ENCODE measurements around the gene OR2G2.

Gene OR2G2, protein sequence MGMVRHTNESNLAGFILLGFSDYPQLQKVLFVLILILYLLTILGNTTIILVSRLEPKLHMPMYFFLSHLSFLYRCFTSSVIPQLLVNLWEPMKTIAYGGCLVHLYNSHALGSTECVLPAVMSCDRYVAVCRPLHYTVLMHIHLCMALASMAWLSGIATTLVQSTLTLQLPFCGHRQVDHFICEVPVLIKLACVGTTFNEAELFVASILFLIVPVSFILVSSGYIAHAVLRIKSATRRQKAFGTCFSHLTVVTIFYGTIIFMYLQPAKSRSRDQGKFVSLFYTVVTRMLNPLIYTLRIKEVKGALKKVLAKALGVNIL

DNA sequence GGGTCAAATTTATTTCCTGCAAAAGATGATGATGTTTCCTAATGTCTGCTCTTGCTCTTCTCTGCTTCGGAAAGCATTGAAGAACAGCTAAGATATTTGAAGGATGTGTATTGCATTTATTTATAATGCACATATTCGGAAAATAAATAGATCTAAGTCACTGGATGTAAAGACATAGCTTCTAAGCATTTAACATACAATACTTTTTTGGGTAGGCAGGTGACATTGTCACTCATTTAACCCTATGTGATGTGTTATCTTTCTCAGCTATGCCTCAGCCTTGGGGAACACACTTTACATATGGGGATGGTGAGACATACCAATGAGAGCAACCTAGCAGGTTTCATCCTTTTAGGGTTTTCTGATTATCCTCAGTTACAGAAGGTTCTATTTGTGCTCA, at the start of gene OR2G2:
Gene OR2G2, plus strand, starts transcription at position 301 of the 400 bp plus-strand sequence. Its CDS starts 0 bp downstream, at position 301.
- no peak for DNase-seq

DNA sequence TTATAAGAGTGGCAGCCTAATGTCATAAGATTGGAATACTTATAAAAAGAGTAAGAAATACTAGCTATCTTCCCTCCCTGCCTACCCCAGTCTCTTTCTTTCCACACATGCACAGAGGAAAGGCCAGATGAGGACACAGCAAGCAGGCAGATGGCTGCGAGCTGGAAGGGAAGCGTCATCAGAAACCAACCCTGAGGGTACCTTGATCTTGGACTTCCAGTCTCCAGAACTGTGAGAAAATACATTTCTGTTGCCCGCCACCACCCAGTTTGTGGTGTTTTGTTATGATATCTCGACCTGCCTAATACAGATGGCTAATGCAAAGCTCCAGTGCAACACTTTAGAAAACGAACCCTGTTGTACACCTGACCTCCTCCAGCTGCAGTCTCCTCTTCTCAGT, 49.6 kb upstream of the OR2G2 start:
- no peak for DNase-seq

GRCh38 chr1:247539215-247539614, 48.9 kb upstream of the OR2G2 start:
- DNase-seq = no peak

- DNase-seq = no peak
Measured at GRCh38 chr1:247540581-247540980, 47.6 kb upstream of the OR2G2 start.

DNA sequence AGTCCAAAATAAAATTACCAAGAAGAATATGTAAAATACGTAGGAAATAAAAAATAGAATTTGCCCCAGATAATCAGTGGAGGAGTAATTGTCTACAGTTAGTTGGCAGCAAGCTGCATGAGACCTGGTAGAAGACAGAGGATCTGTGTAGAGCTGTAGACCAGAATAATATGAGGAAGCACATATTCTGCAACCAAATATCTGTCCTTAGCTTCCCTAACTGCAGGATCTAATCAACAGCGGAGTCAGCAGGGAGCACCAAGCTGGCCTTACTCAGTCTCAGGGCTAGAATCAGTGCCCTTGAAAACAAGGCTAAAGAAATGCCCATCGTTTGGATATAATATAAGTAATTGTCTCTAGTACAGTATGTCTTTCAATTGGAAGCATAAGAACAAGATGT, 45.3 kb upstream of the OR2G2 start:
- no peak for DNase-seq

DNA sequence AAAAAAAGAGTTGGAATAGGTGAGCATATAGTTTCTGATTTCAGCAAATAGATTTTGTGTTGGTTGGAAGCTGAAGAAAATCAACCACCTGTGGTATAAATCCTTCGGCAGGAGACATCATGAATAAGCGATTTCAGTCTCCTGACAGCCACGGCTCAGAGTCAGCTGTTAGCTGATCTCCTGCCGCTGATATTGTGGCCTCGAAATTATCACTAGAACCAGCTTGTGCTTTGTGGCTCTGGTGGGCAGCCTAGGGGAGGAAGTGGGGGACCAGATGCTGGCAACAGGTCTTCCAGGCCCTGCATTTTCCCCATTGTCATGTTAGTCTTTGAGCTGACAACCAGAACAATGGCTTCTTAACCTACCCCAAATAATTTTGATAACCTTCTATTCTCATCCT, 40.1 kb upstream of the OR2G2 start:
- no peak for DNase-seq

GRCh38 chr1:247548769-247549182, 39.4 kb upstream of the OR2G2 start, which contains the start of gene GCSAML:
Gene GCSAML, plus strand, starts transcription at chr1:247549134. Its CDS starts 58 bp downstream, at chr1:247549192.
- no peak for DNase-seq

GRCh38 chr1:247551721-247552120, 36.4 kb upstream of the OR2G2 start:
- no peak for DNase-seq

DNA sequence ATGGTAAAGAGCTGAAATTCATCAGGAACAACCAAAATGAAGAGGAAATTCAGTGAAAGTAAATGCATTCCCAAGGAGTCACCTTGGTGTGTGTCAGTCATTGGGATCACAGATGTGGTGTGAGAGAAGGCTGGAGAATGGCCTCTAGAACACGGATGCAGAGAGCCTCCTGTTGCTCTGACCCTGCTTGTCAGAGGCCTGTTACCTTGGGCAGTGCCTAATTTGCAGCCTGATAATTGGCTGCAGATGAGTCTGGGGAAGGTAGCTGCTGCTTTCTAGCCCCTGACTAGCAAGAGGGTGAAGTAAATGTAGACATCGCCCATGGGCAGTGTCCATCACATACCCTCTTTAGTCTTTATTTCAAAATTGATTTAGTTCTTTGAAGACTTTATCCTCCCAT, 35.9 kb upstream of the OR2G2 start:
- no peak for DNase-seq

GRCh38 chr1:247557926-247558674, 30.1 kb upstream of the OR2G2 start:
- DNase-seq = no peak

DNA sequence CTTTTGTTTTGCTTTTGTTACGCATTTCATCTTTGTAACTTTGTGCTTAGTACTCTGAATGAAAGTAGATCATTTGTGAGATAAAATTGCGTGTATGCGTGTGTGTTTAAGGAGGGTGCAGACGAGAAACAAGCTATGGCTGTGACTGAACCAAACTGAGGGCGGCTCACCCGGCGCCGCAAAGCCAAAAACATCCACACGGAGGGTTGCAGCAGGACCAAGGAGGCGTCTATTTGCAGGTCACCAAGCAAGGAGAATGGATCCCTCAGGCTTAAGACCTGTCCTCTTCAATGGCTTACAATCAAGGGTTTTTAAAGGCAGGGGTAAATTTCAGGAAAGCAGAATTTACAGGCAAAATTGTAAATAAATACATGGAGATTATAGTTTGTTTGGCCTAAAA, 26.4 kb upstream of the OR2G2 start:
- no peak for DNase-seq

- no peak for DNase-seq
Measured at GRCh38 chr1:247562198-247562597, 26.0 kb upstream of the OR2G2 start.

- no peak for DNase-seq
Measured at GRCh38 chr1:247574236-247574635, 13.9 kb upstream of the OR2G2 start.

DNA sequence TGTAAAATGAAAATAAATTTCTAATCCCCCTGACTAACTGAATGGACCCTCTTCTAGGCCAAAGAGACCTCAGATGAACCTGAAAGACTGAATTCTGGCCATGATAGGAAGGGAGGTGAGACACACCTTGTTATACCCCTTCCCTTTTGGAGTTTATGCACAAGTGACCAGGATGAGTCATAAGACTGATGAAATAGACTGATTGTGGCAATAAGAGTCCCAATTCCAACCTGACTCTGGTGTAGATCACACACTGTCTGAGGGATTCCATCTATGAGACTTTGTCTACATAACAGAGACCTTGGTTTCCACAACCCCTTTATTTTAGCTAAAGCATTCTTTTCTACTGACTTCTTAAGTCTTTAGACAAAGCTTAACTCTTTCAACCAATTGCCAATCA, 13.5 kb upstream of the OR2G2 start:
- no peak for DNase-seq

DNA sequence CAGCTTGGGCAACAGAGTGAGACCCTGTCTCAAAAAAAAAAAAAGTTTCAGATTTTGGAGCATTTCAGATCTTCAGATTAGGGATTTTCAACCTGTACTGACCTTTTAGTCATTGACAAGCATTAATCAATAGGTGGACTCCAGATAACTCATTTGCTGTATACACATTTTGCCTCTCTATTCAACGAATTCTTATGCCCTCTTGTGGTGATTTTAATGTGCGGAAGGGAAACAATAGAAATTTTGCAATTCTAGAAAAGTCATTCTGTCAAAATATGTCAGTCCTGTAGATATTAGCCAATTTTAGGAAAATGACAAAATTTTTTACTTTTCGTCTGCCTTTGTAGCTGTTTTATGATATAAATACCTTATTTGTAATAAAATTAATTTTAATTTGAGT, 11.6 kb upstream of the OR2G2 start:
- DNase-seq = peak; percentile 17

DNA sequence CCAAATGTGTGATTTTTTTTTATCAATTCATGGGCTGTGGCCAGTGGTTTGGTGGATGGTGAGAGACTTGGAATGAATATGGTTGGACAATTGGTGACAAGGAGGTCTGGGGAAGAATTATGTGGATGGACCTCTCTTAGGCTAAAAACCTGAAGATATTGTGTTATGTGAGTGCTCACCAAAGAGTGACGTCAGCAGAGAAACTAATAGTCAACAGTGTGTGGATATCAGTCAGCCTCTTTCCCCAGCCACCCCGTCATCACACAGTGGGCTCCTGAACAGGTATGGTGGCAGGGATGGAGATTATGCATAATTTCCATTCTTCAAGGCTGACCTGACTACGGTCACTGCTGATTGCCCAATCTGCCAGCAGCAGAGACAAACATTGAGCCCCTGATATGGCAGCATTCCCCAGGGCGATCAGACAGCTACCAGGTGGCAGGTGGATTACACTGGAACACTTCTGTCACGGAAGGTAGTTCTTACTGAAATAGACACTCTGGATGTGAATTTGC, 9.2 kb upstream of the OR2G2 start:
- DNase-seq = no peak

GRCh38 chr1:247605286-247605685, 17.1 kb downstream of the OR2G2 start, which contains the start of gene OR2G3:
Gene OR2G3, plus strand, starts transcription at chr1:247605586. Its CDS starts 0 bp downstream, at chr1:247605586.
- no peak for DNase-seq

- no peak for DNase-seq
Measured at GRCh38 chr1:247613405-247613804, 25.2 kb downstream of the OR2G2 start.

DNA sequence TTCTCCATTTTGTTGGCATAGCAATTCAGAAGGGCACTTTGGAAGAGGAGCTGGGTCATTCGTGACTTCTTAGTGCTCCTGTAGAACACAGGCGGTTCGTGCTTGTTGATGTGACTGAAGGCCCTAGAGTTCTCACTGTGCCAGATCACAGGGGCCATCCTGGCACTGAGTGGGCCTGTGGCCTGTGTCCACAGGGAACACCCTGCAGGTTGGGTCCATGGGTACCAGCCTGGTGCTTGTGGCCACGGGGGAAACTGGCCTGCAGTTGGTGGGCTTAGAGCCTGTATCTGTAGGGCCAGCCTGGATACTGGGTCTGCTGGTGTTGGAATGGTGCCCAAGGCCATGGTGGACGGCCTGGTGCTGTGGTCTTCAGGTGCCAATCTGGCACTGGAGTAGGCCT, 26.5 kb downstream of the OR2G2 start:
- DNase-seq = no peak

- no peak for DNase-seq
Measured at GRCh38 chr1:247627951-247628350, 39.8 kb downstream of the OR2G2 start.

GRCh38 chr1:247638011-247638410, 49.9 kb downstream of the OR2G2 start:
- DNase-seq = no peak

DNA sequence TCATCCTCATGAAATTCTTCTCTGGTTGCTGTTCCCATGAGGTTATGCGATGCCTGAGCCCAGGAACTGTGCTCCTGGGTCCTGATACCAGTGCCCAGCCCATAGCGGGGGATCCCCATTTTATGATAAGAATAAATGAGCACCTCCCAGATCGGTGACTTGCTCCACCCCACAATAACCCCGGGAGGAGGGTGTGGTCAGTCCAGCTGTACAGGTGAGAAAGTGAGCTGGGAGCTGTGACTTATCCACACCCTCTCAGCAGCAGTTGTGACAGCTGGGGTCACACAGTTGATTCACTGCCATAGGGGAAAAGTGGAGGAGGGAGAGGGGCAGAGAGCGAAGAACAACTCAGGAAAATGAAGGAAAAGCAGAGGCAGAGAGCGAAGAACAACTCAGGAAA, 50.6 kb downstream of the OR2G2 start:
- DNase-seq = no peak
